H1 (cell line): ENCODE results near the gene TPO. TPM values are rescaled to one million over a fixed set of nuclear protein-coding genes. Genes with fewer than 3 reads are reported as not detected.

Source experiments
- CHD1 ChIP-seq: IDR thresholded peaks from 2 replicates; pipeline ENCODE4 v1.6.1; 2012; ENCODE audit warnings: low read depth, low read length, improper control_type of control experiment
- EP300 ChIP-seq, 2 experiments: IDR thresholded peaks; 1 replicate in 1 of 2; 2 replicates in 1 of 2; pipeline ENCODE4 v1.6.1; 2011 to 2012; ENCODE audit warnings: low read depth in 2 of 2, low read length in 2 of 2, mild to moderate bottlenecking in 2 of 2, borderline replicate concordance in 1 of 2, inconsistent platforms in 1 of 2, moderate library complexity in 1 of 2
- KDM4A ChIP-seq: IDR thresholded peaks from one replicate; pipeline ENCODE4 v1.7.1; 2012; ENCODE audit warnings: low read depth, mild to moderate bottlenecking, moderate library complexity, low read length, inconsistent platforms; ENCODE audit not compliant: severe bottlenecking
- polyA plus RNA-seq, 7 experiments: library from polyadenylated mRNA; depleted of rRNA in 3 of 7; stranded (reverse) in 5 of 7; unstranded in 2 of 7; fragments of >200 nt in 5 of 7; fragments of 200-250 nt in 2 of 7; gene quantifications; 1 replicate in 5 of 7; 2 replicates in 1 of 7; 4 replicates in 1 of 7; pipeline versions ENCODE4 v1.2.1 to v1.2.3, GENCODE V29; 2011 to 2013; ENCODE audit warnings: missing spikeins in 2 of 7, mixed read lengths in 2 of 7
- total RNA-seq: library from RNA; stranded (reverse); fragmentation: NEBNext Ultra II Directional; extraction: Animal tissue kit (Norgen Biotek cat#: 25700); gene quantifications from 2 replicates; pipeline ENCODE4 v1.2.1, GENCODE V29; 2021
- TF ChIP-seq, protein P1 (sequence below): fragments of 300-600 bp; sonication (generic); IDR thresholded peaks from 2 replicates; pipeline ENCODE4 v1.7.1; 2012; ENCODE audit warnings: low read length, moderate library complexity, mild to moderate bottlenecking, inconsistent platforms; ENCODE audit not compliant: insufficient replicate concordance

Gene TPO
- total and polyA plus RNA-seq, 2 of the 8 experiments (the other 6 are each of a cell fraction or from before 2014, with no cell fraction given): not detected

- TF ChIP-seq EP300 (IDR thresholded peaks at IDR 0.05; ENCODE audit: borderline replicate concordance in 1 of 2, low read depth in 2 of 2, low read length in 2 of 2): no peak
- no peak for TF ChIP-seq CHD1
- TF ChIP-seq KDM4A: no peak
- TF ChIP-seq, protein P1, sequence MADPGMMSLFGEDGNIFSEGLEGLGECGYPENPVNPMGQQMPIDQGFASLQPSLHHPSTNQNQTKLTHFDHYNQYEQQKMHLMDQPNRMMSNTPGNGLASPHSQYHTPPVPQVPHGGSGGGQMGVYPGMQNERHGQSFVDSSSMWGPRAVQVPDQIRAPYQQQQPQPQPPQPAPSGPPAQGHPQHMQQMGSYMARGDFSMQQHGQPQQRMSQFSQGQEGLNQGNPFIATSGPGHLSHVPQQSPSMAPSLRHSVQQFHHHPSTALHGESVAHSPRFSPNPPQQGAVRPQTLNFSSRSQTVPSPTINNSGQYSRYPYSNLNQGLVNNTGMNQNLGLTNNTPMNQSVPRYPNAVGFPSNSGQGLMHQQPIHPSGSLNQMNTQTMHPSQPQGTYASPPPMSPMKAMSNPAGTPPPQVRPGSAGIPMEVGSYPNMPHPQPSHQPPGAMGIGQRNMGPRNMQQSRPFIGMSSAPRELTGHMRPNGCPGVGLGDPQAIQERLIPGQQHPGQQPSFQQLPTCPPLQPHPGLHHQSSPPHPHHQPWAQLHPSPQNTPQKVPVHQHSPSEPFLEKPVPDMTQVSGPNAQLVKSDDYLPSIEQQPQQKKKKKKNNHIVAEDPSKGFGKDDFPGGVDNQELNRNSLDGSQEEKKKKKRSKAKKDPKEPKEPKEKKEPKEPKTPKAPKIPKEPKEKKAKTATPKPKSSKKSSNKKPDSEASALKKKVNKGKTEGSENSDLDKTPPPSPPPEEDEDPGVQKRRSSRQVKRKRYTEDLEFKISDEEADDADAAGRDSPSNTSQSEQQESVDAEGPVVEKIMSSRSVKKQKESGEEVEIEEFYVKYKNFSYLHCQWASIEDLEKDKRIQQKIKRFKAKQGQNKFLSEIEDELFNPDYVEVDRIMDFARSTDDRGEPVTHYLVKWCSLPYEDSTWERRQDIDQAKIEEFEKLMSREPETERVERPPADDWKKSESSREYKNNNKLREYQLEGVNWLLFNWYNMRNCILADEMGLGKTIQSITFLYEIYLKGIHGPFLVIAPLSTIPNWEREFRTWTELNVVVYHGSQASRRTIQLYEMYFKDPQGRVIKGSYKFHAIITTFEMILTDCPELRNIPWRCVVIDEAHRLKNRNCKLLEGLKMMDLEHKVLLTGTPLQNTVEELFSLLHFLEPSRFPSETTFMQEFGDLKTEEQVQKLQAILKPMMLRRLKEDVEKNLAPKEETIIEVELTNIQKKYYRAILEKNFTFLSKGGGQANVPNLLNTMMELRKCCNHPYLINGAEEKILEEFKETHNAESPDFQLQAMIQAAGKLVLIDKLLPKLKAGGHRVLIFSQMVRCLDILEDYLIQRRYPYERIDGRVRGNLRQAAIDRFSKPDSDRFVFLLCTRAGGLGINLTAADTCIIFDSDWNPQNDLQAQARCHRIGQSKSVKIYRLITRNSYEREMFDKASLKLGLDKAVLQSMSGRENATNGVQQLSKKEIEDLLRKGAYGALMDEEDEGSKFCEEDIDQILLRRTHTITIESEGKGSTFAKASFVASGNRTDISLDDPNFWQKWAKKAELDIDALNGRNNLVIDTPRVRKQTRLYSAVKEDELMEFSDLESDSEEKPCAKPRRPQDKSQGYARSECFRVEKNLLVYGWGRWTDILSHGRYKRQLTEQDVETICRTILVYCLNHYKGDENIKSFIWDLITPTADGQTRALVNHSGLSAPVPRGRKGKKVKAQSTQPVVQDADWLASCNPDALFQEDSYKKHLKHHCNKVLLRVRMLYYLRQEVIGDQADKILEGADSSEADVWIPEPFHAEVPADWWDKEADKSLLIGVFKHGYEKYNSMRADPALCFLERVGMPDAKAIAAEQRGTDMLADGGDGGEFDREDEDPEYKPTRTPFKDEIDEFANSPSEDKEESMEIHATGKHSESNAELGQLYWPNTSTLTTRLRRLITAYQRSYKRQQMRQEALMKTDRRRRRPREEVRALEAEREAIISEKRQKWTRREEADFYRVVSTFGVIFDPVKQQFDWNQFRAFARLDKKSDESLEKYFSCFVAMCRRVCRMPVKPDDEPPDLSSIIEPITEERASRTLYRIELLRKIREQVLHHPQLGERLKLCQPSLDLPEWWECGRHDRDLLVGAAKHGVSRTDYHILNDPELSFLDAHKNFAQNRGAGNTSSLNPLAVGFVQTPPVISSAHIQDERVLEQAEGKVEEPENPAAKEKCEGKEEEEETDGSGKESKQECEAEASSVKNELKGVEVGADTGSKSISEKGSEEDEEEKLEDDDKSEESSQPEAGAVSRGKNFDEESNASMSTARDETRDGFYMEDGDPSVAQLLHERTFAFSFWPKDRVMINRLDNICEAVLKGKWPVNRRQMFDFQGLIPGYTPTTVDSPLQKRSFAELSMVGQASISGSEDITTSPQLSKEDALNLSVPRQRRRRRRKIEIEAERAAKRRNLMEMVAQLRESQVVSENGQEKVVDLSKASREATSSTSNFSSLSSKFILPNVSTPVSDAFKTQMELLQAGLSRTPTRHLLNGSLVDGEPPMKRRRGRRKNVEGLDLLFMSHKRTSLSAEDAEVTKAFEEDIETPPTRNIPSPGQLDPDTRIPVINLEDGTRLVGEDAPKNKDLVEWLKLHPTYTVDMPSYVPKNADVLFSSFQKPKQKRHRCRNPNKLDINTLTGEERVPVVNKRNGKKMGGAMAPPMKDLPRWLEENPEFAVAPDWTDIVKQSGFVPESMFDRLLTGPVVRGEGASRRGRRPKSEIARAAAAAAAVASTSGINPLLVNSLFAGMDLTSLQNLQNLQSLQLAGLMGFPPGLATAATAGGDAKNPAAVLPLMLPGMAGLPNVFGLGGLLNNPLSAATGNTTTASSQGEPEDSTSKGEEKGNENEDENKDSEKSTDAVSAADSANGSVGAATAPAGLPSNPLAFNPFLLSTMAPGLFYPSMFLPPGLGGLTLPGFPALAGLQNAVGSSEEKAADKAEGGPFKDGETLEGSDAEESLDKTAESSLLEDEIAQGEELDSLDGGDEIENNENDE: no peak
Measured at GRCh38 chr2:1494257-1494656, 81.0 kb downstream of the TPO start (continued).
